ENCODE data around the gene KCTD13.
A peak's percentile ranks its signal among the peaks of the same experiment; 100 is the strongest.
"Not testable (repeated sequence)": the region's sequence is repeated elsewhere in the genome, so short reads cannot be mapped to it uniquely, and the experiment has no call there.

The KCTD13 gene

DNA sequence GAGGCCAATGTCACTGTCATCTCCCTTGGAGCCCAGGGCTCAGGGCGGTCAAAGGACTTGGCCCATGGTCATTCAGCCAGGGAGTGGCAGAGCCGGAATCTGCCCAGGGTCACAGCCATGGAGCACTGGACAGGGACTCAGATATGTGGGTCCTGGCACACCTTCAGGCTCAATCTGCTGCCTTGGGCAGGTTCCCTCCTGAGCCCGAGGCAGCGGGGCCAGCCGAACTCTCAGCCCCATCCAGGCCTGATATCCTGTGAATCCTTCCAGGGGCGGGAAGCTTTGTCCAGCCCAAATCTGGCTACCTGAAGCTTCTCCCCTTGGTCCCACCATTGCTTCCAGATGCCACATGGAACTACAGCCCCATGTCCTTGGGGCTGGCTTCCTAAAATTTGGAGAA is 50.8 kb downstream of the KCTD13 start:
- TF ChIP-seq, protein P1, sequence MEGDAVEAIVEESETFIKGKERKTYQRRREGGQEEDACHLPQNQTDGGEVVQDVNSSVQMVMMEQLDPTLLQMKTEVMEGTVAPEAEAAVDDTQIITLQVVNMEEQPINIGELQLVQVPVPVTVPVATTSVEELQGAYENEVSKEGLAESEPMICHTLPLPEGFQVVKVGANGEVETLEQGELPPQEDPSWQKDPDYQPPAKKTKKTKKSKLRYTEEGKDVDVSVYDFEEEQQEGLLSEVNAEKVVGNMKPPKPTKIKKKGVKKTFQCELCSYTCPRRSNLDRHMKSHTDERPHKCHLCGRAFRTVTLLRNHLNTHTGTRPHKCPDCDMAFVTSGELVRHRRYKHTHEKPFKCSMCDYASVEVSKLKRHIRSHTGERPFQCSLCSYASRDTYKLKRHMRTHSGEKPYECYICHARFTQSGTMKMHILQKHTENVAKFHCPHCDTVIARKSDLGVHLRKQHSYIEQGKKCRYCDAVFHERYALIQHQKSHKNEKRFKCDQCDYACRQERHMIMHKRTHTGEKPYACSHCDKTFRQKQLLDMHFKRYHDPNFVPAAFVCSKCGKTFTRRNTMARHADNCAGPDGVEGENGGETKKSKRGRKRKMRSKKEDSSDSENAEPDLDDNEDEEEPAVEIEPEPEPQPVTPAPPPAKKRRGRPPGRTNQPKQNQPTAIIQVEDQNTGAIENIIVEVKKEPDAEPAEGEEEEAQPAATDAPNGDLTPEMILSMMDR (IDR thresholded peaks at IDR 0.05; ENCODE audit: low read depth, low read length) = no peak
- DNase-seq (ENCODE audit: low read depth, low spot score) = no peak
- in situ Hi-C loops (cut with HindIII; ENCODE audit: low sequenced_read_pairs) = no loop called here
- no peak overlapping the region for H3K4me3 ChIP-seq (ENCODE audit: low read depth, low read length)

- TF ChIP-seq, protein P1 (IDR thresholded peaks at IDR 0.05; ENCODE audit: low read depth, low read length) = no peak
- no peak overlapping the region for H3K4me3 ChIP-seq (ENCODE audit: low read depth, low read length)
- in situ Hi-C loops (cut with HindIII; ENCODE audit: low sequenced_read_pairs) = no loop called here
- no peak for DNase-seq (ENCODE audit: low read depth, low spot score)
Measured at GRCh38 chr16:29873319-29873718, 52.7 kb downstream of the KCTD13 start.

- no peak overlapping the region for H3K4me3 ChIP-seq (ENCODE audit: low read depth, low read length)
- no peak for DNase-seq (ENCODE audit: low read depth, low spot score)
- TF ChIP-seq, protein P1 (IDR thresholded peaks at IDR 0.05; ENCODE audit: low read depth, low read length) = no peak
- in situ Hi-C loops (cut with HindIII; ENCODE audit: low sequenced_read_pairs) = no loop called here
Measured at GRCh38 chr16:29871822-29872546, 54.0 kb downstream of the KCTD13 start.

DNA sequence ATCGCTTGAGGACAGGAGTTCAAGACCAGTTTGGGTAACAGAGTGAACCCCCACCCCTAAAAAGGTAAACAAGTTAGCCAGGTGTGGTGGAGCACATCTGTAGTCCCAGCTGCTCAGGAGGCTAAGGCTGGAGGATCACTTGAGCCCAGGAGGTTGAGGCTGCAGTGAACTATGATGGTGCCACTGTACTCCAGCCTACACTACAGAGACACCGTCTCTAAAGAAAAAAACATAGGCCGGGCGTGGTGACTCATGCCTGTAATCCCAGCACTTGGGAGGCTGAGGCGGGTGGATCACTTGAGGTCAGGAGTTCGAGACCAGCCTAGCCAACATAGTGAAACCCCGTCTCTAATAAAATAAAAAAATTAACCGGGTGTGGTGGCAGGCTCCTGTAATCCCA is 57.0 kb downstream of the KCTD13 start:
- H3K4me3 ChIP-seq (ENCODE audit: low read depth, low read length); DNase-seq (ENCODE audit: low read depth, low spot score); in situ Hi-C loops (cut with HindIII; ENCODE audit: low sequenced_read_pairs): not testable (repeated sequence)

- no peak for DNase-seq (ENCODE audit: low read depth, low spot score)
- H3K4me3 ChIP-seq (ENCODE audit: low read depth, low read length) = no peak overlapping the region
- TF ChIP-seq, protein P1 (IDR thresholded peaks at IDR 0.05; ENCODE audit: low read depth, low read length) = no peak
- in situ Hi-C loops (cut with HindIII; ENCODE audit: low sequenced_read_pairs) = no loop called here
Measured at GRCh38 chr16:29868396-29869009, 57.5 kb downstream of the KCTD13 start.

GRCh38 chr16:29864205-29864604 is 61.8 kb downstream of the KCTD13 start:
- DNase-seq (ENCODE audit: low read depth, low spot score) = no peak
- in situ Hi-C loops (cut with HindIII; ENCODE audit: low sequenced_read_pairs) = no loop called here
- TF ChIP-seq, protein P1 (IDR thresholded peaks at IDR 0.05; ENCODE audit: low read depth, low read length) = no peak
- H3K4me3 ChIP-seq (ENCODE audit: low read depth, low read length) = no peak overlapping the region

- DNase-seq (ENCODE audit: low read depth, low spot score) = no peak
- TF ChIP-seq, protein P1 (IDR thresholded peaks at IDR 0.05; ENCODE audit: low read depth, low read length) = no peak
- in situ Hi-C loops (cut with HindIII; ENCODE audit: low sequenced_read_pairs) = no loop called here
- peak overlapping the region; percentile 21 for H3K4me3 ChIP-seq (ENCODE audit: low read depth, low read length)
Measured at GRCh38 chr16:29863669-29863984, 62.4 kb downstream of the KCTD13 start.
